WERI-Rb-1 (cell line): ENCODE results near the gene LARP4B.

Source experiments
- DNase-seq: peaks from one replicate; pipeline ENCODE4 v3.0.0-alpha.2; 2020
- H3K27ac ChIP-seq: fragments of 250-450 bp; sonication (Bioruptor Pico); 2 replicates; pipeline ENCODE4 v1.5.1; 2020; ENCODE audit warnings: mild to moderate bottlenecking, moderate library complexity
- H3K27me3 ChIP-seq: fragments of 250-450 bp; sonication (Bioruptor Pico); 2 replicates; pipeline ENCODE4 v1.5.1; 2021; ENCODE audit warnings: mild to moderate bottlenecking, low read depth, moderate library complexity; ENCODE audit not compliant: insufficient read depth, severe bottlenecking
- H3K36me3 ChIP-seq: fragments of 250-450 bp; sonication (Bioruptor Pico); 2 replicates; pipeline ENCODE4 v1.5.1; 2020; ENCODE audit warnings: mild to moderate bottlenecking, moderate library complexity
- H3K4me3 ChIP-seq: 2 replicates; pipeline ENCODE4 v1.5.1; 2011; ENCODE audit warnings: low read depth, mild to moderate bottlenecking, control low read depth, low read length
- H3K9me3 ChIP-seq: fragments of 250-450 bp; sonication (Bioruptor Pico); 2 replicates; pipeline ENCODE4 v1.5.1; 2021; ENCODE audit warnings: mild to moderate bottlenecking, moderate library complexity; ENCODE audit not compliant: severe bottlenecking
- TF ChIP-seq, protein P1 (sequence below): IDR thresholded peaks from 2 replicates; pipeline ENCODE4 v1.5.1; 2011; ENCODE audit warnings: low read depth, mild to moderate bottlenecking, control low read depth, inconsistent platforms, low read length

Gene LARP4B

DNA sequence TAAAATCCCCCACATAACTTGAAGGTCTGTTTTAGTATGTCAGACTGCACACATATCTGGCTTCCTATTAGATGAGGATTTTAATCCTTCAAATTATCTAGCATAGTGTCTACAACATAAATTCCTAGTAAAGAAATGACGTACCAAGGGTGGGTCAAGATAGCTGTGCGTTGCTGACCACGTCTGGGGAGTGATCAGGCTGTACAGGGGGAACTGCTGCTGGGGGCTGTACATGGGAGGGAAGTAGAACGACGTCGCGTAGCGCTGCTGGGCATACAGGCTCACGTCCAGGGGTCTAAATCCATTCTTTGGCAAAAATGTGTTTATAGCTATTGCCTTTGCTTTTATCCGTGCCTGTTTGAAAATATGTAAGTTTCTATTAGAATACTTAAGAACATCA lies 102.3 kb downstream of the LARP4B start:
- Histone ChIP-seq H3K9me3 (no peaks in the 10 kb centered on the region), H3K27me3 (no peaks in the 10 kb centered on the region), H3K36me3 (peaks cover 3% of the 10 kb centered on the region), H3K27ac (no peak overlapping the region), H3K4me3 (no peak overlapping the region)
- TF ChIP-seq, protein P1, sequence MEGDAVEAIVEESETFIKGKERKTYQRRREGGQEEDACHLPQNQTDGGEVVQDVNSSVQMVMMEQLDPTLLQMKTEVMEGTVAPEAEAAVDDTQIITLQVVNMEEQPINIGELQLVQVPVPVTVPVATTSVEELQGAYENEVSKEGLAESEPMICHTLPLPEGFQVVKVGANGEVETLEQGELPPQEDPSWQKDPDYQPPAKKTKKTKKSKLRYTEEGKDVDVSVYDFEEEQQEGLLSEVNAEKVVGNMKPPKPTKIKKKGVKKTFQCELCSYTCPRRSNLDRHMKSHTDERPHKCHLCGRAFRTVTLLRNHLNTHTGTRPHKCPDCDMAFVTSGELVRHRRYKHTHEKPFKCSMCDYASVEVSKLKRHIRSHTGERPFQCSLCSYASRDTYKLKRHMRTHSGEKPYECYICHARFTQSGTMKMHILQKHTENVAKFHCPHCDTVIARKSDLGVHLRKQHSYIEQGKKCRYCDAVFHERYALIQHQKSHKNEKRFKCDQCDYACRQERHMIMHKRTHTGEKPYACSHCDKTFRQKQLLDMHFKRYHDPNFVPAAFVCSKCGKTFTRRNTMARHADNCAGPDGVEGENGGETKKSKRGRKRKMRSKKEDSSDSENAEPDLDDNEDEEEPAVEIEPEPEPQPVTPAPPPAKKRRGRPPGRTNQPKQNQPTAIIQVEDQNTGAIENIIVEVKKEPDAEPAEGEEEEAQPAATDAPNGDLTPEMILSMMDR = no peak
- no peak for DNase-seq

- no peak for DNase-seq
- Histone ChIP-seq H3K4me3 (no peak overlapping the region), H3K9me3 (no peaks in the 10 kb centered on the region), H3K36me3 (peaks cover 4% of the 10 kb centered on the region), H3K27me3 (no peaks in the 10 kb centered on the region), H3K27ac (no peak overlapping the region)
- TF ChIP-seq, protein P1 = no peak
These were observed 103.3 kb downstream of the LARP4B start for GRCh38 chr10:828191-828590.

- H3K9me3 ChIP-seq = no peaks in the 10 kb centered on the region
- no peak overlapping the region for H3K4me3 ChIP-seq
- H3K27me3 ChIP-seq = no peaks in the 10 kb centered on the region
- peaks cover 6% of the 10 kb centered on the region for H3K36me3 ChIP-seq
- TF ChIP-seq, protein P1 = no peak
- no peak for DNase-seq
- no peak overlapping the region for H3K27ac ChIP-seq
These were observed 106.6 kb downstream of the LARP4B start for GRCh38 chr10:824946-825345.

DNA sequence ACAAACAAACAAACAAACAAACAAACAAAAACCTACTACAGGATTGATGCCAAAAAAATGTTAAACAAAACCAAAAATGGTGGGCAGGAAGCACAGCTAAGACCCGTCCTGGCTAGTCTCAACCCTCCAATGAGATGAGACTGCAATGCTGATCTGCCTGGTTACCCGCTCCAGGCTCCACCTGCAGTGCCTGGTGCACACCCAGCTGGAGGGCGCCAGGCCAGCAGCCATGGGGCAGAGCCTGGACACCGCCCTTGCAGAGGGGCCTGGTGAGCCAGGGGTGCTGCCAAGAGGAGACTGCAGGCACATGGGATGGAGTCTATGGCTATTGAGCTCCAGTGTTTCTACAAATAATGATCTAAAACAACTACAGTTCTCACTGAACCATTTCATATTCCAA lies 107.0 kb downstream of the LARP4B start:
- Histone ChIP-seq H3K4me3 (no peak overlapping the region), H3K27me3 (no peaks in the 10 kb centered on the region), H3K27ac (no peak overlapping the region), H3K36me3 (peaks cover 6% of the 10 kb centered on the region), H3K9me3 (no peaks in the 10 kb centered on the region)
- TF ChIP-seq, protein P1 = no peak
- no peak for DNase-seq

GRCh38 chr10:822661-823367 lies 108.7 kb downstream of the LARP4B start:
- TF ChIP-seq, protein P1 = no peak
- peaks cover 8% of the 10 kb centered on the region for H3K36me3 ChIP-seq
- H3K27ac ChIP-seq = no peak overlapping the region
- no peak for DNase-seq
- no peaks in the 10 kb centered on the region for H3K27me3 ChIP-seq
- no peaks in the 10 kb centered on the region for H3K9me3 ChIP-seq
- no peak overlapping the region for H3K4me3 ChIP-seq

DNA sequence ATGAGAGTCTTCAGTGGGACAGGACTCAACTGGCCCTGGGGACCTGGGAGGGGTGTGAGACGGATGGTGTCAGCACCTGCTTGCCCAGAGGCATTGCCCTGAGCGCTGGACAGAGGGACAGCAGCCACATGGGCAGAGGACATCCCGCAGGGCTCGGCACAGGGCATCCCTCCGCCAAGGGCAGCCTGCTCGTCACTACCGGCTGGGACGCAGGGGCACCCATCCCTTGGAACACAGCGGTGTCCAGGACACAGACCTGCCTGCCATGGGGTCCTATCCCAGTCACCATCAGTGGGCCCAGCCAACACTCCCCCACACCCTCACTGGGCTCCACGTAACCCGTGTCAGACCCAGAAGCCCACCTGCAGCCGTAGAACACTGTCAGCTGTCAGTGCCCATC lies 109.3 kb downstream of the LARP4B start:
- TF ChIP-seq, protein P1 = no peak
- peaks cover 11% of the 10 kb centered on the region for H3K36me3 ChIP-seq
- H3K27me3 ChIP-seq = no peaks in the 10 kb centered on the region
- no peak for DNase-seq
- no peak overlapping the region for H3K27ac ChIP-seq
- H3K9me3 ChIP-seq = no peaks in the 10 kb centered on the region
- H3K4me3 ChIP-seq = no peak overlapping the region
